ENCODE data around the gene CORO2B.

DNA sequence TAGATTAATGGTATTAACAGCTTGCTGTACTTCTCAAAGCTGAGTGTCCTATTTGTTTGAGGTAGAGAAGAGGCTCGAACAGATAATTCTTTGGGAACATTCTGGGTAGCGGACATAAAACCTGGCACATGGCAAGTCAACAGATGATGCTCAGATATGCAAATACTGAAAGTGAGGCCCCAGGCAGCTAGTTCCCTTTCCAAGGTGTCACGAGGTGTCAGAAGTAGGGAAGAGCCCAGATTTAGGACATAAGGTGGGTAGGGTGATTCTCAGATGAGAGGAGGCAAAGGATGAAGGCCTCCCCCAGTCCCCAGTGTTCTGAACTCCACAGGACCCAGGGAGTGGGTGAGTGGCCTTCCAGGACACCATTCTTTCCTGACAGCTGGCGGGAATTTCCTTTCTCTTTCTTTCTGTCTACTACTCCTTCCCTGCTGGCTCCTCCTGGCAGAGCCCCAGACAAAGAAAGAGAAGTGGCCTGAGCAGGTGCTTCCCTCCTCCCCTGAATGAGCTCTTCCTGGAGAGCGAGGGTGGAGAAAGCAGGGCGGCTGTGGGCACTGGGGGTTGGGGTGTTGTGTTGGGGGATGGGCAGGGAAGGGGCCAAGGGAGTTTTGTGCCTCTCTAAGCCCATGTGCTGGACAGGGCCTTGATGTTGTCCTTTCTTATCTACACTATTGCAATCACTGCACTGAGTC is 87.5 kb downstream of the CORO2B start:
- TF ChIP-seq, protein P1, sequence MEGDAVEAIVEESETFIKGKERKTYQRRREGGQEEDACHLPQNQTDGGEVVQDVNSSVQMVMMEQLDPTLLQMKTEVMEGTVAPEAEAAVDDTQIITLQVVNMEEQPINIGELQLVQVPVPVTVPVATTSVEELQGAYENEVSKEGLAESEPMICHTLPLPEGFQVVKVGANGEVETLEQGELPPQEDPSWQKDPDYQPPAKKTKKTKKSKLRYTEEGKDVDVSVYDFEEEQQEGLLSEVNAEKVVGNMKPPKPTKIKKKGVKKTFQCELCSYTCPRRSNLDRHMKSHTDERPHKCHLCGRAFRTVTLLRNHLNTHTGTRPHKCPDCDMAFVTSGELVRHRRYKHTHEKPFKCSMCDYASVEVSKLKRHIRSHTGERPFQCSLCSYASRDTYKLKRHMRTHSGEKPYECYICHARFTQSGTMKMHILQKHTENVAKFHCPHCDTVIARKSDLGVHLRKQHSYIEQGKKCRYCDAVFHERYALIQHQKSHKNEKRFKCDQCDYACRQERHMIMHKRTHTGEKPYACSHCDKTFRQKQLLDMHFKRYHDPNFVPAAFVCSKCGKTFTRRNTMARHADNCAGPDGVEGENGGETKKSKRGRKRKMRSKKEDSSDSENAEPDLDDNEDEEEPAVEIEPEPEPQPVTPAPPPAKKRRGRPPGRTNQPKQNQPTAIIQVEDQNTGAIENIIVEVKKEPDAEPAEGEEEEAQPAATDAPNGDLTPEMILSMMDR (IDR thresholded peaks at IDR 0.05) = no peak
- TF ChIP-seq POLR2A (IDR thresholded peaks at IDR 0.05) = no peak
